ENCODE measurements around the gene SYNM.
A peak's percentile ranks its signal among the peaks of the same experiment; 100 is the strongest.
"Not testable (repeated sequence)": the region's sequence is repeated elsewhere in the genome, so short reads cannot be mapped to it uniquely, and the experiment has no call there.

SYNM gene, protein sequence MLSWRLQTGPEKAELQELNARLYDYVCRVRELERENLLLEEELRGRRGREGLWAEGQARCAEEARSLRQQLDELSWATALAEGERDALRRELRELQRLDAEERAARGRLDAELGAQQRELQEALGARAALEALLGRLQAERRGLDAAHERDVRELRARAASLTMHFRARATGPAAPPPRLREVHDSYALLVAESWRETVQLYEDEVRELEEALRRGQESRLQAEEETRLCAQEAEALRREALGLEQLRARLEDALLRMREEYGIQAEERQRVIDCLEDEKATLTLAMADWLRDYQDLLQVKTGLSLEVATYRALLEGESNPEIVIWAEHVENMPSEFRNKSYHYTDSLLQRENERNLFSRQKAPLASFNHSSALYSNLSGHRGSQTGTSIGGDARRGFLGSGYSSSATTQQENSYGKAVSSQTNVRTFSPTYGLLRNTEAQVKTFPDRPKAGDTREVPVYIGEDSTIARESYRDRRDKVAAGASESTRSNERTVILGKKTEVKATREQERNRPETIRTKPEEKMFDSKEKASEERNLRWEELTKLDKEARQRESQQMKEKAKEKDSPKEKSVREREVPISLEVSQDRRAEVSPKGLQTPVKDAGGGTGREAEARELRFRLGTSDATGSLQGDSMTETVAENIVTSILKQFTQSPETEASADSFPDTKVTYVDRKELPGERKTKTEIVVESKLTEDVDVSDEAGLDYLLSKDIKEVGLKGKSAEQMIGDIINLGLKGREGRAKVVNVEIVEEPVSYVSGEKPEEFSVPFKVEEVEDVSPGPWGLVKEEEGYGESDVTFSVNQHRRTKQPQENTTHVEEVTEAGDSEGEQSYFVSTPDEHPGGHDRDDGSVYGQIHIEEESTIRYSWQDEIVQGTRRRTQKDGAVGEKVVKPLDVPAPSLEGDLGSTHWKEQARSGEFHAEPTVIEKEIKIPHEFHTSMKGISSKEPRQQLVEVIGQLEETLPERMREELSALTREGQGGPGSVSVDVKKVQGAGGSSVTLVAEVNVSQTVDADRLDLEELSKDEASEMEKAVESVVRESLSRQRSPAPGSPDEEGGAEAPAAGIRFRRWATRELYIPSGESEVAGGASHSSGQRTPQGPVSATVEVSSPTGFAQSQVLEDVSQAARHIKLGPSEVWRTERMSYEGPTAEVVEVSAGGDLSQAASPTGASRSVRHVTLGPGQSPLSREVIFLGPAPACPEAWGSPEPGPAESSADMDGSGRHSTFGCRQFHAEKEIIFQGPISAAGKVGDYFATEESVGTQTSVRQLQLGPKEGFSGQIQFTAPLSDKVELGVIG (N-terminal part only)

DNA sequence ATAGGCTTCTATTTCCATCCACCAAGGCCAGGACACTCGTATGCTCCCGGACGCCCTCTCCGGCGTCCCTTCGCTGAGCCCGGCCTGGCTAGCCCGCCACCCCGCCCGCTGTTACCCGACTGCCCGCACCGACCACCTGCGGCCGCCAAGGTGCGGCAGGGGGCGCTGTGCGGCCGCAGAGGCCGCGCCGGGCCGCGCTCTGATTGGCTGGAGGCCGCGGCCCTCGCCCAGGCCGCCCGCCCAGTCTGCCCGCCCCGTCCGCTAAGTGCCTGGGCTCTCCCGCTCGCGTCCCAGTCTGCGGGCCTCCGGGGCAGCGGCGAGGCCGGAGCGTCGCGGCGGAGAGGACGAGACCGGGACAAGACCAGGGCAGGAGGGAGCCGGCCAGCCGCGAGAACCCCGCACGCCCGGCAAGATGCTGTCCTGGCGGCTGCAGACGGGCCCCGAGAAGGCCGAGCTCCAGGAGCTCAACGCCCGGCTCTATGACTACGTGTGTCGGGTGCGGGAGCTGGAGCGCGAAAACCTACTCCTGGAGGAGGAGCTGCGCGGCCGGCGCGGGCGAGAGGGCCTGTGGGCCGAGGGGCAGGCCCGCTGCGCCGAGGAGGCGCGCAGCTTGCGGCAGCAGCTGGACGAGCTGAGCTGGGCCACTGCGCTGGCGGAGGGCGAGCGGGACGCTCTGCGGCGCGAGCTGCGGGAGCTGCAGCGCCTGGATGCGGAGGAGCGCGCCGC is at the start of gene SYNM:
Gene SYNM (plus strand): TSS at position 293 of the 726 bp plus-strand sequence. CDS start 120 bp downstream, at position 413.
- peak in 1 of 2 experiments; percentile 22 for DNase-seq

DNA sequence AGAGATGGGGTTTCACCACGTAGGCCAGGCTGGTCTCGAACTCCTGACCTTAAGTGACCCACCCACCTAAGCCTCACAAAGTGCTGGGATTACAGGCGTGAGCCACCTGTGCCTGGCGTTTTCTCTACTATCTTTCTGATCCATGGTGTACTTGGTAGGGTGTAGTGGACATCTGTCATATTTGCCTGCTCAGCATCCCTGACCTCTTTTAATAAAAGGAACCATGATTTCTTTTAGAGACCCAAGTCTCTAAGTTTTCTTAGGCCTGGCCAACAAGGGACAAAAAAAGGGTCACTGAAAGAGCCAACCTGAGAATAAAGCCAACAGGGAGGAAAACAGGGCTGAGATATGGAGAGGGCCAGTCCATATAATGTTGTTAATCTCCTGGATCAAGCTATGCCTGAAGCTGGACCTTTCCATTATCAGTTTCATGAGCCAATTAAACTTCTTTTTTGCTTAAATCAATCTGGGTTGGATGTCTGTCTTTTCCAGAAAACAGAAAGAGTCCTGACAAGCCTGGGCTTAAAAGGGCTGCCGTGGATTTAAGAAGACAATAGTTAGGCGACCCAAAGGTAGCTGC is 49.2 kb upstream of the SYNM start:
- DNase-seq: no peak

DNA sequence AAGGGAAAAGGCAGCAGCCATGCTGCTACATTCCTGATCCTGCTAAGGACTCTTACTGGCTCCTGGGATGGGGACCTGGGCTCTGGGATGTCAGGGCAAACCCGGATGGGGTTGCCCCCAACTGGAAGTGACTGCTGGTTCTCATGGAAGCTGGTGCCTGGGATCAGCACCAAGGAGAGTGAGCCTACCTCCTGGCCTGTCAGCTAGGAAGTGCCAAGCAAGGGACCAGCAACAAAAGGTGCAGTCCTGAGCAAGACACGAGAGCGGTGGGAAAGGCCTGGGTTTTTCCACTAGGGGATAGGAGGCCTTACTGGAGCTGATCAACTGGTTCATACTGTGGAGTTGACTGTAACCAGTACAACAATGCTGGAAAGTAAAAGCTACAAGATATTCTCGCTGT is 47.9 kb upstream of the SYNM start:
- DNase-seq: no peak

DNA sequence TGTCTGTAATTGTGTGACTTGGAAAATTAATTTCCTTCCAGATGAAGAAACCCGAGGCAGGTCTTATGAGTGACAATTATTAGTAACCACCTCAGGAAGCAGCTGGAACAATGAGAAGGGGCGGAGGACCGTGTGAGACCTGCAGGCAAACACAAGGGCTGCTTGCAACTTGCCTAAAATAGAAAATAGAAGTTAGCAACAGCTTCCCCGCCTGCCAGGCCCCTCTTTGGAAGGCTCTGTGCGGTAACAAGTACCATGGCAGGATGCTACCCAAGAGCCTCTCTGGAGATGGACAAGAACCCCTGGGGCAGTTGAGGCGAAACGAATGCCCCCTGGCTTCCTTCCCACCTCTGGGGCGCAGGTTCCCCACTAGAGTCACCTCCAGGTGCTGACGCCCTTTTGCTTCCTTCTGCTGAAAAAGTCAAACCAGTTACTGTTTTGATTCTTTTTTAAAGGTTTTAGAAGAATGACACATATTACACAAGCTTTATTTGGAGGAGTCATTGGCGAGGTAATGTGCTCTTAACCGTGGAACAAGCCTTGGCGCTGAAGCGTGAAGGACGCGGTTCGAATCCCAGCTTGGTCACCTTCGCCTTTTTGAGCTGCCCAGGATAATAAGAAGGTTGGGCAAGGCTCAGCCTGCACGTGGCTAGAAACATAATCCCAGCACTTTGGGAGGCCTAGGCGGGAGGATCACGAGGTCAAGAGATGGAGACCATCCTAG is 47.0 kb upstream of the SYNM start:
- no peak for DNase-seq

DNA sequence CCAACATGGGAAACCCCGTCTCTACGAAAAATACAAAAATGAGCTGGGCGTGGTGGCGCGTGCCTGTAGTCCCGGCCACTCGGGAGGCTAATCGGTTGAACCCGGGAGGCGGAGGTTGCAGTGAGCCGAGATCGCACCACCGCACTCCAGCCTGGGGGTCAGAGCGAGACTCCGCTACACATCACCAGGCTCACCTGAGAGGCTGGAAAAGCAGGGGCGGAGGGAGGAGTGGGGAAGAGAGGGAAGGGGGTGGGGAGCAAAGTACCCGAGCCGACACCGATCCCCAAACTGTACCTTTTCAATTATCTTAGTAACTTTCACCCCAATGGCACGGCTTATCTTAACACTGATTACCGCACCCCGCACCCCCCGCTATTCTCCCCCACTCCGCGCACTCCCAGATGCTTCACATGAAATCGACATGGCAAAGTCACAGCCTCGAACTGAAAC is 46.4 kb upstream of the SYNM start:
- no peak for DNase-seq

DNA sequence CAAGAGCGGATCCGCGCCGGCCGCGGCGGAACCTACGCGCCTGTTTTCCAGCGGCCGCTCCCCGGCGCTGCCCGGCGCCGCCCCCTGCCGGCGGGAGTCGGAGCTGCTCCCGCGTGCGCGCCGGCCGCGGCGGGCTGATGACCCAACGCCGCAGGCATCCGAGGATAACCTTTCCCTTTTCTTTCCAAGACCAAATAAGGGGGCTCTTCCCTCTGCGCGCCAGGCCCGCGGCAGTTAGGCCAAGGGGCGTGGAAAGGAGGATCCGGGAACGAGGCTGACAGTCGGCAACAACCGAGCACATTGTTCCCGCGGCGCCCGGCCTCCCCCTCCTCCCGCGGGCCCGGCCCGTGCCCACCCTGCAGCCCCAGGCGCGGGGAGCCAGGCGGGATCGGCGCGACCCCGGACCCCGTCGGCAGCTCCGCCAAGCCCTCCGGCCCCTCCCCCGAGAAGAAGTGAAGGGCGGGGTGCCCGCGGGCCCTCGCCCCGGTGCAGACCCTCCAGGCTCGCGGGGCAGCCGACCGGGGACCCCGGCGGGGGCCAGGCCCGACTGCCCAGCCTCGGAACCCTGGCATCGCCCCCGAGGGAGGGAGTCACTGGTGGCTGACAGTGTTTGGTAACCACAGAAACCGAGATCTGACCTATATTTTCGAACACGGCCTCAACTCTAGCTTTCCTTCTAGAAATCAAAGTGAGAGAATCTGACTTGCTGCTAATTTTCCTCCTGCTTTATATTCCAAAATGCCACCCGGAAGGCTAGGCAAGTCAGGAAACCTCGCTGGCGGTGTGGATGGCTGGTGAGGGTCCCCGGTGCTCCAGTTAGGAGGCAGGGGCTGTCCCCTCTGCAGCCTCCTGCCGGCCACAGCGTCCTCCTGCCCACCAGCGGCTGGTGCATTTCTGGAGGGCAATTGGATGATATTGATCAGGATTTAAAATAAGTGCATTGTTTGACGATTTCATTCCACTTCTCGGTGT is 45.6 kb upstream of the SYNM start:
- peak; percentile 23 to 62 for DNase-seq

DNA sequence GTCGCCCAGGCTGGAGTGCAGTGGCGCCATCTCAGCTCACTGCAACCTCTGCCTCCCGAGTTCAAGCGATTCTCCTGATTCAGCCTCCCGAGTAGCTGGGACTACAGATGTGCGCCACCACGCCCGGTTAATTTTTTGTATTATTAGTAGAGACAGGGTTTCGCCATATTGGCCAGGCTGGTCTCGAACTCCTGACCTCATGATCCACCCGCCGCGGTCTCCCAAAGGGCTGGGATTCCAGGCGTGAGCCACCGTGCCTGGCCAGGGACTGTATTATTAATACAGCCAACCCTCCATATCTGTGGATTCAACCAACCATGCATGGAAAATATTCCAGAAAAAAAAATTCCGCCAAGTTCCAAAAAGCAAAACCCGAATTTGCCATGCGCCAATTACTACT is 44.7 kb upstream of the SYNM start:
- not testable (repeated sequence) for DNase-seq

DNA sequence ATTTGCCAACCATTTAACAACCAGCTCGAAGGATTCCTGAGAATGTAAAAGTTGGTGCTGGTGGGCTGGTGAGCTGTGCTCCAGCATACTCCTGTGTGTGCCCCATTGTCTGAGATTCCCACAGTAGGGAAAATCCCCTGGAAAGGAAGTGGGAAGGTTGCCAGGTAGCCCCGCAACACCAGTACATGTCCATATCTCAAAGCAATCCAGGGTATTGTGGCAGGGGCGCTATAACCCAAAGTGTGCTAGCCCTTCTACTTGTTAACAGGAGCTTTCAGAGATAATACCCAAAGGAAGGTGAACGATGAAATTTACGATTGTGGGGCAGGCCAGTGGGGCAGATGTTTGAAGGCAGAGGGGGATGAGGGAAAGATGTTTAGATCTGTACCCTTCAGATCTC is 42.7 kb upstream of the SYNM start:
- DNase-seq: no peak

DNA sequence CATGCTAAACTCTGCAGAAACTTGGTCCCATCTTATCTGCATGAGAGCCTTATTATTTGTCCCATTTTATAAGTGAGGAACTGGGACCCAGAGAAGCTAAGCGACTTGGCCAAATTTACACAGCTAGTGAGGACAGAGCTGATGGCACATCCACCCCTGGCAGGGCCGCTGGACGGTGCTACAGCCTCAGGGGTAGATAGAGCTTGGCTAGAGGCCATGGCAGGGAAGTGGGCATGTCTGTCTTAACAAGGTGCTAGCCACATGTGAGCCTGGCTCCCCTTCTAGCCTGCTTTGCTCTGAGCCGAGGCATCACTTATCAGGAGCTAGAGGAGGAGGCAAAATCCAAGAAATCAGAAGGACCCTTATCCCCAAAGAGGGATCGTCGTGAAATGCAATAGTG is 36.7 kb upstream of the SYNM start:
- no peak for DNase-seq

DNA sequence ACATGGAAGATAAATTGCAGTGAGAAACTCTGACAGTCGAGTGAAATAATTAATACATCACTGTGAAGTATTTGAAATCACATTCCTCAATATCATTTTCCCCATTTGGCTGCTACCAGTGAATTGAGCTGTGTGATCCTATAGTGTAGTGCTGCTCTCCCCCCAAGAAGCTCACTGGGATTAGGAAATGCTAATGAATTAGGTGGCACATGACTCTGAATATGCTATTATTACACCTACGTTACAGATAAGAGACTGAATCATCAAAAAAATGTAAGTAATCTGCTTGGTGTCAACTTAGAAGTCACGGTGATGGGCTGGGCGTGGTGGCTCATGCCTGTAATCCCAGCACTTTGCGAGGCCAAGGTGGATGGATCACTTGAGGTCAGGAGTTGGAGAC is 34.7 kb upstream of the SYNM start:
- no peak for DNase-seq

DNA sequence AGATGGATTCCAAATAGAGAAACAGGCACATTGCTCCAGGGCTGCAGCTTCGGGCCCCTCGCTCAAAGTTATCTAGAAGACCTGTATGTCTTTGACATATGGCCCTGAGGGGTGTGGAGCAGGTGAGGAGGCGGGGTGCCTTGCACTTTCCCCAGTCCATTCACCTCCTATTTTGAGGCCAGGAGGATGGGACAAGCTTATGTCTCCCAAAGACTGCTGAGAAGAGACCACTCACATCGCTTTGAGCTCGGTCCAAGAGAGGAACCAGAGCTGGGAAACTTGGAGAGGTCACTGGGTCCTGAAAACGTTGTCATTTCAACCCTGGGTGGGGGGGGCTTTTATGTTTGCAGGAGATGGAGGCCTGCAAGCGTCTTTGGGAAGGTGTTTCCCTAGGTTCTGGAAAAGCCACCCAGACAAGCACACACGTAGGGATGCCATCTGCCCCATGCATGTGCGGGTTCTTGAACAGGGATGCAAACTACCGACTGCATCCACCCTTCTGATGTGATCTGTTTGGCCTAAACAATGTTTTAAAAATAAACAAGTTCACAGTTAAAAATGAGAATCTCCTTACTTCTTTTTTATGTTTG is 33.7 kb upstream of the SYNM start:
- DNase-seq: no peak

DNA sequence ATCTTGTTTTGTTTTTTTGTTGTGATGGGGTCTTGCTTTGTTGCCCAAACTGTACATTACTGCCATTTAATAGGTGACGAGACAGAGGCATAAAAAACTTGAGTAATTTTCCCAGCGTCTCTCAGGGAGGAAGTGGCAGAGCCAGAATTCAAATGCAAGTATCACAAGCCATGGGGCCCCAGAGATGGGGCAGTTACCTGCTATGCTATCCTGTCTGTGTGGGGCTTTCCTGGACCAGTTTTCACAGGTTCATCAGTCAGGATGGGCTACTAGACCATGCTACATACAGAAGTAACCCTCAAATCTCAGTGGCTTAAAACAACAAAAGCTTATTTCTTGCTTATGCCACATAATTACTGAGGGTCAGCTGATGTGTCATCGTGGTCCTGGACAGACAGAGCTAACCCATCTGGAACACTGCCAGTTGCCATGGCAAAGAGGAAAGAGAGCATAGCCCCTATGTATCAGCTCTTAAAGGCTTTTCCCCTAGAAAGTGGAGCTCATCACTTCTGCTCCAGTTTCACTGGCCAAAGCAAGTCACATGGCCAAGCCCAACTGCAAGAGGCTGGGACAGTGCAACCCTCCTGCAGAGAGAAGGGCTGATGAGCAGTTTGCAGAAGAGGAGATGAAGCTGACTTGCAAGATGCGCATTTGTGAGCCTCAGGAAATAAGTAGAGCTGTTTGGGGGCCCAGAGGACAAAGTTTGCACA is 31.7 kb upstream of the SYNM start:
- DNase-seq: no peak

DNA sequence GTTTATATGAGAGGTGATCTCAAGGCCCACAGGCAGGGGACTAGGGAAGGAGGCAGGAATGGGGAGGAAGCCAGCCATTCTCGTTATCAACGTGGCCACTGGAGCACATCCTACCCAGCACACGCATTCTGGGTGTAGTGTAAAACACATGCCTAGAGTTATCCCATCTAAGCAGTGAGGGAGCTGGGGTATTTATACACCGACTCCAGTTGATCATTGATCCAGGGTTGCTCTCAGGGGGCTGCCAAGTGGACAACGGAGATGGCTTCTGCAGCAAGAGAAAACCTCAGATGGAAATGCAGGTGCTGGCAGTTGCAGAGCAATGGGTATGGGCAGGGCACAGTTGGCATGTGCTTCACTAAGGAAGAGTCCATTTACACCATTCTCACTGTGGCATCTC is 30.4 kb upstream of the SYNM start:
- DNase-seq: no peak

DNA sequence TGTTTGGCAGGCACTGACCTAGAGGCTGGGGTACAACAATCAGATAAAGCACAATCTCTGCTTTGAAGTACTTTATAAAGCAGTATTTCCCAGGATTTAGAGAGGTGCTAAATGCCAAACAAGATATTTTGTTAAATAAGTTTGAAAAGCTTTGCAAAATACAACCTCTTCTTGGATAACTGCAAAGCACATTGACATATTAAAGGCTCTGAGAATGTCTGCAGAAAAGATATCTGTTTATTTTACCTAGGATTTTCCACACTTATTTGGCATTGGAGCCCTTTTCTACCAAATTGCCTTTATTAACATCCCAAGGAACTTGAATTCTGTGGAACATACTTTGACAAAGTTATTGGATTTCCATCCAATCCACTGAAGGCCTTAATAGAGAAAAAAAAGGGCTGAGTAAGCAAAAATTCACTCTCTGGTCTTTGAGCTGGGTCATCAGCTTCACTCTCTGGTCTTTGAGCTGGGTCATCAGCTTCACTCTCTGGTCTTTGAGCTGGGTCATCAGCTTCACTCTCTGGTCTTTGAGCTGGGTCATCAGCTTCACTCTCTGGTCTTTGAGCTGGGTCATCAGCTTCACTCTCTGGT is 29.7 kb upstream of the SYNM start:
- not testable (repeated sequence) for DNase-seq

DNA sequence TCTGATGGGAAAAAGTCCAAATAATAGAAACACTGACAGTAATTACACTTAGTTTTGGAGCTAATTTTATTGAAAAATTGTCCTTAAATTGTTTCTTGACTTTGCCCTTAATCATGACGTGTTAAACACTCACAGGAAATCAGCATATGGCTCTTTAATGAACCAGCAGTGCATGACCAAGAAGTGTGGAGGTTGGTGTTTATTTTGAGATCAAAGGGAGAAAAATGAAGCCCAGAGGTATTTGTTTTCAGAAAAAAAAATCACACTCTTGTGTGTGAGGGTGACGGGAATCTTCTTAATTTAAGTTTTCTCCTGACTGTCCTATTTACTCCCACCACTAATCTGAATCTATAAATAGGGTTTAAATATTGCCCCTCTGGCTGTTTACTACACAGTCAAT is 28.8 kb upstream of the SYNM start:
- DNase-seq: no peak

DNA sequence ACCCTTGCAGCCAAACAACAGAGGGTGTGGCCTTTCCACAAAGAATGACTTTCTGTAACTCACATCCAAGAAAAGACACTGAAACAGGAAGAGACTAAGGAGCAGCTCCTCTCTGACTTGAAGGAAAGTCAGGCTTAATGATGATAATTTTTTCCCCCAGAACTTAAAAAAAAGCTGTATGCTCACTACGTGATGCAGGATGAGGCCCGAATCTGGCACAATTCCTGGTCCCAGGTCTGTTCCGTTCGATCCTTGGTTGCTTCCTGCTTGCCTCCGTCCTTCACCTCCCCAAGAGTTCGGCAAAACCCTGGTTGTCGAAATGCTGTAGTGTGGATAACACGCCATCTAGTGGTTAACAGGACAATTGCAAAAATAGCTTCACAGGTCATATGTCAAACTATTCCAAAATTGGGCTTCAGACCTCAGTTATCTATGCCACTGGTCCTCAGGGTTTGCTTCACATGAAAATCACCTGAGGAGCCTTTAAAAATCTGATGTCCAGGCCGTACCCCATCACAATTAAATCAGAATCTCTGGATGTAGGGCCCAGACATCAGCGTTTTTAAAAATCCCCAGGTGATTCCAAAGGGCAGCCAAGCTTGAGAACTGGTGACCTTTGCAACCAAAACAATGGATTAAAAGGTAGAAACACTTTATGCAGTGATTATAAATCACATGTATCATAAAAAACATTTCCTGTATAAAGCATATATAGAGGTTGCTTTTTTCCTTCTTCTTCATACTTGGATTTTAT is 28.1 kb upstream of the SYNM start:
- DNase-seq: peak; percentile 12 to 14

DNA sequence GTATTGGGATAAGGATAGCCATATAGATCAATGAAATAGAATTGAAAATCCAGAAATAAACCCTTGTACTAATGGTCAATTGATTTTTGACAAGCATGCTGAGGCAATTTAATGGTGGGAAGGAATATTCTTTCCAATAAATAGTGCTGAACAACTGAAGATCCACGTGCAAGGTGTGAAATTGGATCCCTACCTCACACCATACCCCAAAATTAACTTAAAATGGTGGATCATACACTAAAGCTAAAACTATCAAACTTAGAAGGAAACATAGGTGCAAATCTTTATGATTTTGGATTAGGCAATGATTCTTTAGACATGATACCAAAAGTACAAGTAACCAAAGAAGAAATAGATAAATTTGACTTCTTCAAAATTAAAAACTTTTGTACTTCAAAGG is 22.1 kb upstream of the SYNM start:
- no peak for DNase-seq

DNA sequence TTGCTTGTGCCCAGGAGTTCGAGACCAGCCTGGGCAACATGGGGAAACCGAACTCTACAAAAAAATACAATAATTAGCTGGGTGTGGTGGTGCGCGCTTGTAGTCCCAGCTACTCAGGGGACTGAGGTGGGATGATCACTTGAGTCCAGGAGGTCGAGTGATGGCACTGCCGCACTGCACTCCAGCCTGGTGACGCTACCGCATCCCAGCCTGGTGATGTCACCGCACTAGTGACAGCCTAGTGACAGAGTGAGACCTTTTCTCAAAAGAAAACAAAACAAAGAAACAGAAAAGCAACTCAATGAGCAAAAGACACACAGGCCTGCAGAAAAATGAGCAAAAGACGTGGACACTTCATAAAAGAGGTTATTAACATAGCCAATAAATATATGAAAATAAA is 19.9 kb upstream of the SYNM start:
- DNase-seq: no peak
